NB4 (cell line): ENCODE results near the gene RIC8B.
A peak's percentile ranks its signal among the peaks of the same experiment; 100 is the strongest.

Experiments used
- DNase-seq: peaks from one replicate; pipeline ENCODE4 v3.0.0; 2010; ENCODE audit warnings: low read depth
- H3K4me3 ChIP-seq: one replicate; pipeline ENCODE4 v1.5.1; 2011; ENCODE audit warnings: mild to moderate bottlenecking, low read depth, low read length, moderate library complexity
- MYC ChIP-seq: IDR thresholded peaks from 2 replicates; pipeline ENCODE4 v1.6.1; 2011; ENCODE audit warnings: low read depth, low read length
- POLR2A ChIP-seq: IDR thresholded peaks from 2 replicates; pipeline ENCODE4 v1.6.1; 2011; ENCODE audit warnings: mild to moderate bottlenecking; ENCODE audit not compliant: insufficient read length; ENCODE audit errors: extremely low read depth
- TF ChIP-seq, protein P1 (sequence below): IDR thresholded peaks from one replicate; pipeline ENCODE4 v1.5.1; 2012; ENCODE audit warnings: low read depth, low read length
- TF ChIP-seq, protein P2 (sequence below): IDR thresholded peaks from 2 replicates; pipeline ENCODE4 v1.6.1; 2011; ENCODE audit warnings: low read depth, low read length

The RIC8B gene

DNA sequence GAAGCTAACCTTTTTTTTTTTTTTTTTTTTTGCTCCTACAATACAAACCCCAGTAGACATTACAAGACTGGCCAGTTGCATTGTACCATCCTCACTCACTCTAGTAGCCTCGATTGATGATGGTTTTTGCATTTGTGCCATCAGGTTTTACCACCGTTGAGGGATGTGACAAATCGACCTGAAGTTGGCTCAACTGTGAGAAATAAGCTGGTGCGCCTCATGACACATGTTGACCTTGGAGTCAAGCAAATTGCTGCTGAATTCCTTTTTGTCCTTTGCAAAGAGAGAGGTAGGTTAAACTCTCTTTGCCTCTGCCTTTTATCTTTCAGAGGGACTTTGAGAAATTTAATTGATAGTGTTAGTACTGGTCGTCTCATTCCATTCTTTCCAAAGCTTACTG is 76.8 kb downstream of the RIC8B start:
- DNase-seq, result no peak
- TF ChIP-seq POLR2A (no peak), MYC (no peak)
- TF ChIP-seq, protein P1, sequence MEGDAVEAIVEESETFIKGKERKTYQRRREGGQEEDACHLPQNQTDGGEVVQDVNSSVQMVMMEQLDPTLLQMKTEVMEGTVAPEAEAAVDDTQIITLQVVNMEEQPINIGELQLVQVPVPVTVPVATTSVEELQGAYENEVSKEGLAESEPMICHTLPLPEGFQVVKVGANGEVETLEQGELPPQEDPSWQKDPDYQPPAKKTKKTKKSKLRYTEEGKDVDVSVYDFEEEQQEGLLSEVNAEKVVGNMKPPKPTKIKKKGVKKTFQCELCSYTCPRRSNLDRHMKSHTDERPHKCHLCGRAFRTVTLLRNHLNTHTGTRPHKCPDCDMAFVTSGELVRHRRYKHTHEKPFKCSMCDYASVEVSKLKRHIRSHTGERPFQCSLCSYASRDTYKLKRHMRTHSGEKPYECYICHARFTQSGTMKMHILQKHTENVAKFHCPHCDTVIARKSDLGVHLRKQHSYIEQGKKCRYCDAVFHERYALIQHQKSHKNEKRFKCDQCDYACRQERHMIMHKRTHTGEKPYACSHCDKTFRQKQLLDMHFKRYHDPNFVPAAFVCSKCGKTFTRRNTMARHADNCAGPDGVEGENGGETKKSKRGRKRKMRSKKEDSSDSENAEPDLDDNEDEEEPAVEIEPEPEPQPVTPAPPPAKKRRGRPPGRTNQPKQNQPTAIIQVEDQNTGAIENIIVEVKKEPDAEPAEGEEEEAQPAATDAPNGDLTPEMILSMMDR, result no peak
- TF ChIP-seq, protein P2, sequence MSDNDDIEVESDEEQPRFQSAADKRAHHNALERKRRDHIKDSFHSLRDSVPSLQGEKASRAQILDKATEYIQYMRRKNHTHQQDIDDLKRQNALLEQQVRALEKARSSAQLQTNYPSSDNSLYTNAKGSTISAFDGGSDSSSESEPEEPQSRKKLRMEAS, result no peak

DNA sequence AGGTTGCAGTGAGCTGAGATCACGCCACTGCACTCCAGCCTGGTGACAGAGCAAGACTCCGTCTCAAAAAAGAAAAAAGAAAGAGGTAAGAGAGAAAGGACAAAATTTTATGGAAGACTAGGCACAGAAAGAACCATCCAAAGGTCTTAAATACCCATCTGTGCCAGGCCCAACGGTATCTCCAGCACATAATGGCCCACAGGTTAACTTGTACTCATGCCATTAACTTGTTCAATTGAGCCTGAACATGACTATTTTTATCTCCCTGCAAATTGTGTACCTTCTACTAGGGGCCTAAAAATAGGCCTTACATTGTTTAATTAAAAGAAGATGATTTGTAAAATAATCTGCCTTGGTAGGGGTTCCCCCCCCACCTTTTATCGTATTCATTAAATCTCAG is 80.2 kb downstream of the RIC8B start:
- no peak overlapping the region for H3K4me3 ChIP-seq
- DNase-seq, result no peak
- TF ChIP-seq, protein P1, result no peak
- TF ChIP-seq, protein P2, result no peak
- no peak for TF ChIP-seq MYC
- TF ChIP-seq POLR2A, result no peak

More for the DNA sequence above, 76.8 kb downstream of the RIC8B start:
- H3K4me3 ChIP-seq, result no peak overlapping the region

DNA sequence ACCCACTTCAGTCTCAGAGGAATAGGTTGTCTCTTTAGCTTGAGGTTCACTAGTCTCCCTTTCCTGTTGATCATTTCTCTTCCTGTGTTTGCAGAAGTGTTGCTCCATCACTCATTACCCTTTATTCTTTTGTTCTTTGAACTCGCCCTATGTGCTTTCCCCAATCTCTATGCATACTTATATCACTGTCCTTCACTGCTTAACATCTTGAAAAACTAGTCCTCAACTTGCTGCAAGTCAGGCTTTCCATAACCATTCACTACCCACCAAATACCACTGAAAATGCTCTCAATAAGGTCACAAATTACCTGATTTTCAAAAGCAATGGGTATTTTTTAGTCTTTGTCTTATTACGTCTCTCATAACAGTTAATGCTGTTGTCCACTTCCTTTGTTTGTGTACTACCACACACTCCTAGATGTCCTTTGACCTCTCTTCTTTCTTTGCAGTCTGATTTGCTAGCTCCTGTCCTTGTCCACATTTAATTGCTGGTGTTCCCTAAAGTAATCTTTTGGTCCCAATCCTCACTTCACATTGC is 80.8 kb downstream of the RIC8B start:
- TF ChIP-seq MYC, result no peak
- TF ChIP-seq, protein P2, result no peak
- TF ChIP-seq, protein P1, result no peak
- no peak for TF ChIP-seq POLR2A
- H3K4me3 ChIP-seq, result no peak overlapping the region
- peak; percentile 10 for DNase-seq

DNA sequence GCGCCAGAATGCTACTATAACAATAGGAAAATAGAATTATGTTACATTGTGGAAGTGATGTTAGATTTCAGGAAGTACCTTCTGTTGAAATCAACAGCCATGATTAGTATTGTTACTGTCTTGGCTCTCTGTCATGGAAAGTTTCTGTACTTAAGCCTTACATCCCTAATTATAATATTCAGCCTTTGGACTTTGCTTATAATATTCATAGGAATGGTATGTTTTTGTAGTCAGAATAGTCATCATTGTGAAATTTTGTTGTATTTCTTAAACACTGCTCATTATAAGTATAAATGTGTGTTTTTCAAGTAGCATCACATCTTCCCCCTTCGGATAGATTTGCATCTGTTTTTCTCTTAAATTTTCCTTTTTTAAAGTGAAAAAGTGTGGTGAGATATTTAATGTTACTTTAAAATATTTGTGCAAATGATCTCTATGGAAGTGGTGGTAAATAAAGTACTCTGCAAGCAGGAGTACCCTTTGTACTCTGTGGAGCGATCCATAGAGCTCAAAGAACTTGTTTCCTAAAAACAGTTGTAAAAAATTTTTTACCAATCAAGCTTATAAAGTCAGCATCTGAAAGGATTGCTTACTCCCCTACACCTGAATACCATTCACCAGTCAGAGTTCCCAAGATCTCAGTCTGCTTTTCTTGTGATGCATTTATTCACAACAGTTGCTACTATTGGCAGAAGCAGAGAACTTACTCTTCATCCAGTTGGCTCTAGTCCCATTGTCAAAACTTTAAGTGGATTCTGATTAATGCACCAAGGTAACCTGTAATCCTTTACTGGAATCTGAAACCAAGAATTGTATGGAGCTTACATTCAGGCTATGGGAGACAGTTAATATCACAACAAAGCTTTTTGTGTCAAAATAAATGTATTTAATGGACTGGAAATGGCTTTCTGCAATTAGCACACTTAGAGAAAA is 87.8 kb downstream of the RIC8B start:
- TF ChIP-seq, protein P1, result no peak
- TF ChIP-seq, protein P2, result no peak
- TF ChIP-seq POLR2A (no peak), MYC (no peak)
- no peak overlapping the region for H3K4me3 ChIP-seq
- no peak for DNase-seq

DNA sequence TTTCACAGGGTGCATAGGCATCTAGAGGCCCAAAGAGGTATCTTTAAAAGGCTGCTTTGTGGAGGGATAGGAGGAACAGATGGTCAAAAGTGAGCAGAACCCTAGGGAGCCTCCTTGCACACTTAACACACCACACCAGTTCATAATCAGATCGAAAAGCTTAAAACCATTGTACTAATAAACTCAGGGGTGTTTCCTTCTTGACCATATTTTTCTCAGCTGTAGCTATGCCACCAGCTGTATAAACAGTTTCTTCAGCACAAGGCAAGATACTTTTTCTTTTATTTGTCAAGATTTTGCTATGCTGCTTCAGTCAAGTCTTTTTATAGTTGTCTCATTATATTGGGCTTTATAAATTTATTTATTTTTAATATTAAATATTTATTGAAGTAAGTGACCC is 88.7 kb downstream of the RIC8B start:
- TF ChIP-seq, protein P2, result no peak
- TF ChIP-seq, protein P1, result no peak
- TF ChIP-seq MYC (no peak), POLR2A (no peak)
- H3K4me3 ChIP-seq, result no peak overlapping the region
- no peak for DNase-seq
